ENCODE data around the gene FBXL13. TPM values are rescaled to one million over a fixed set of nuclear protein-coding genes. Genes with fewer than 3 reads are reported as not detected.

FBXL13 gene
- total RNA-seq, 1 experiment from 2014 or later, result 2.5 TPM

GRCh38 chr7:102988631-102989560 is 85.7 kb downstream of the FBXL13 start:
- DNase-seq (ENCODE audit: low read depth, low spot score), result no peak
- no peak for TF ChIP-seq CTCF (IDR thresholded peaks at IDR 0.05)
- TF ChIP-seq TCF7L2 (IDR thresholded peaks at IDR 0.05; ENCODE audit: low read depth, low read length), result no peak
- no peak for TF ChIP-seq SIN3A (IDR thresholded peaks at IDR 0.05; ENCODE audit: borderline replicate concordance, insufficient read depth, low read depth, low read length)
- no peak for TF ChIP-seq POLR2AphosphoS5 (IDR thresholded peaks at IDR 0.05; ENCODE audit: low read depth, low read length)
- TF ChIP-seq REST (IDR thresholded peaks at IDR 0.05; ENCODE audit: insufficient read depth in 1 of 2, low read depth in 2 of 2, low read length in 1 of 2), result no peak
- intact Hi-C loops (cut with micrococcal nuclease; ENCODE audit: unreplicated experiment), result no loop called here
- ChIA-PET CTCF (no interaction called here), POLR2A (no interaction called here)
- no peak for ATAC-seq
- H3K27me3 ChIP-seq (ENCODE audit: control insufficient read depth, insufficient read depth, low read length), result no peaks in the 10 kb centered on the region
- in situ Hi-C loops (cut with HindIII; ENCODE audit: low pct_unique_long_range_greater_than_20kb, low sequenced_read_pairs), result no loop called here
- peaks cover 31% of the 10 kb centered on the region for H3K4me1 ChIP-seq (ENCODE audit: control insufficient read depth, insufficient read depth, low read length)
- BruUV-seq (replicated peaks), result no TSS peak
- H3K9me3 ChIP-seq (ENCODE audit: control insufficient read depth, insufficient read depth, low read depth, low read length), result peaks cover 8% of the 10 kb centered on the region; the same call in 1 of the 2 replicates
- H3K36me3 ChIP-seq (ENCODE audit: control insufficient read depth, insufficient read depth, low read length), result no peaks in the 10 kb centered on the region
- no peak overlapping the region for H3K4me3 ChIP-seq (ENCODE audit: low read depth in 2 of 2, low read length in 2 of 2)
- H3K27ac ChIP-seq (ENCODE audit: low read length), result peak overlapping the region; percentile 99

GRCh38 chr7:102988088-102988487 is 86.5 kb downstream of the FBXL13 start:
- ChIA-PET CTCF (no interaction called here), POLR2A (no interaction called here)
- Histone ChIP-seq H3K4me3 (ENCODE audit: low read depth in 2 of 2, low read length in 2 of 2) (no peak overlapping the region), H3K27me3 (ENCODE audit: control insufficient read depth, insufficient read depth, low read length) (no peaks in the 10 kb centered on the region), H3K9me3 (ENCODE audit: control insufficient read depth, insufficient read depth, low read depth, low read length) (peaks cover 8% of the 10 kb centered on the region; the same call in 1 of the 2 replicates), H3K27ac (ENCODE audit: low read length) (peak overlapping the region; percentile 99), H3K4me1 (ENCODE audit: control insufficient read depth, insufficient read depth, low read length) (peaks cover 23% of the 10 kb centered on the region), H3K36me3 (ENCODE audit: control insufficient read depth, insufficient read depth, low read length) (no peaks in the 10 kb centered on the region)
- BruUV-seq (replicated peaks), result no TSS peak
- DNase-seq (ENCODE audit: low read depth, low spot score), result no peak
- intact Hi-C loops (cut with micrococcal nuclease; ENCODE audit: unreplicated experiment) (no loop called here), in situ Hi-C loops (cut with HindIII; ENCODE audit: low pct_unique_long_range_greater_than_20kb, low sequenced_read_pairs) (no loop called here)
- TF ChIP-seq SIN3A (IDR thresholded peaks at IDR 0.05; ENCODE audit: borderline replicate concordance, insufficient read depth, low read depth, low read length) (no peak), TCF7L2 (IDR thresholded peaks at IDR 0.05; ENCODE audit: low read depth, low read length) (no peak)
- no peak for ATAC-seq
